ENCODE measurements around the gene HSD17B2.
"Not testable (repeated sequence)": the region's sequence is repeated elsewhere in the genome, so short reads cannot be mapped to it uniquely, and the experiment has no call there.

The HSD17B2 gene

GRCh38 chr16:82006036-82006435 lies 29.0 kb upstream of the HSD17B2 start:
- no peak for DNase-seq (ENCODE audit: extremely low spot score)
- CTCF ChIA-PET = no interaction called here
- no peak for TF ChIP-seq LEF1 (IDR thresholded peaks at IDR 0.05; ENCODE audit: borderline replicate concordance)
- TF ChIP-seq HDGF (IDR thresholded peaks at IDR 0.05; ENCODE audit: borderline replicate concordance) = no peak
- TF ChIP-seq TARDBP (IDR thresholded peaks at IDR 0.05) = no peak
- TF ChIP-seq FOXA1 (IDR thresholded peaks at IDR 0.05) = no peak
- TF ChIP-seq SUZ12 (IDR thresholded peaks at IDR 0.05) = no peak
- TF ChIP-seq FOXK2 (IDR thresholded peaks at IDR 0.05) = no peak
- TF ChIP-seq CTBP1 (IDR thresholded peaks at IDR 0.05; ENCODE audit: borderline replicate concordance) = no peak
- no peak for TF ChIP-seq ZNF384 (IDR thresholded peaks at IDR 0.05)
- no peak for TF ChIP-seq ARNT (IDR thresholded peaks at IDR 0.05)
- TF ChIP-seq BHLHE40 (IDR thresholded peaks at IDR 0.05; ENCODE audit: borderline replicate concordance) = no peak
- no peak for TF ChIP-seq L3MBTL2 (conservative IDR thresholded peaks at IDR 0.05)
- TF ChIP-seq SP1 (IDR thresholded peaks at IDR 0.05) = no peak
- TF ChIP-seq, protein P1, sequence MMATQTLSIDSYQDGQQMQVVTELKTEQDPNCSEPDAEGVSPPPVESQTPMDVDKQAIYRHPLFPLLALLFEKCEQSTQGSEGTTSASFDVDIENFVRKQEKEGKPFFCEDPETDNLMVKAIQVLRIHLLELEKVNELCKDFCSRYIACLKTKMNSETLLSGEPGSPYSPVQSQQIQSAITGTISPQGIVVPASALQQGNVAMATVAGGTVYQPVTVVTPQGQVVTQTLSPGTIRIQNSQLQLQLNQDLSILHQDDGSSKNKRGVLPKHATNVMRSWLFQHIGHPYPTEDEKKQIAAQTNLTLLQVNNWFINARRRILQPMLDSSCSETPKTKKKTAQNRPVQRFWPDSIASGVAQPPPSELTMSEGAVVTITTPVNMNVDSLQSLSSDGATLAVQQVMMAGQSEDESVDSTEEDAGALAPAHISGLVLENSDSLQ (IDR thresholded peaks at IDR 0.05) = no peak
- TF ChIP-seq NFRKB (IDR thresholded peaks at IDR 0.05) = no peak
- POLR2A ChIA-PET = no interaction called here

- TF ChIP-seq L3MBTL2 (conservative IDR thresholded peaks at IDR 0.05) (no peak), ZNF384 (IDR thresholded peaks at IDR 0.05) (no peak), ELF4 (IDR thresholded peaks at IDR 0.05) (no peak), TARDBP (IDR thresholded peaks at IDR 0.05) (no peak), LEF1 (IDR thresholded peaks at IDR 0.05; ENCODE audit: borderline replicate concordance) (no peak)
- ChIA-PET CTCF (interaction anchor here (1.1 kb wide), 1 partner anchor 223 kb away, joined by 3 read pairs; no protein-coding TSS in a partner anchor), POLR2A (no interaction called here)
- no peak for DNase-seq (ENCODE audit: extremely low spot score)
Observed at GRCh38 chr16:82007189-82007588, 27.9 kb upstream of the HSD17B2 start.

GRCh38 chr16:82008957-82009592 lies 26.0 kb upstream of the HSD17B2 start:
- DNase-seq (ENCODE audit: extremely low spot score) = no peak
- POLR2A ChIA-PET = no interaction called here

DNA sequence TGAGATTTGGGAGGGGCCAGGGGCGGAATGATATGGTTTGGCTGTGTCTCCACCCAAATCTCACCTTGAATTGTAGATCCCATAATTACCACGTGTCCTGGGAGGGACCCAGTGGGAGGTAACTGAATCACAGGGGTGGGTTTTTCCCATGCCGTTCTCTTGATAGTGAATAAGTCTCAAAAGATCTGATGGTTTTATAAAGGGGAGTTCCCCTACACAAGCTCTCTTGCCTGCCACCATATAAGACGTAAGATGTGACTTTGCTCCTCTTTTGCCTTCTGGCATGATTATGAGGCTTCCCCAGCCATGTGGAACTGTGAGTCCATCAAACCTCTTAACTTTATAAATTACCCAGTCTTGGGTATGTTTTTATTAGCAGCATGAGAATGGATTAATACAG lies 25.3 kb upstream of the HSD17B2 start:
- CTCF ChIA-PET, POLR2A ChIA-PET: not testable (repeated sequence)

More at GRCh38 chr16:82008957-82009592, 26.0 kb upstream of the HSD17B2 start:
- CTCF ChIA-PET = no interaction called here
- no peak for TF ChIP-seq ARNT (IDR thresholded peaks at IDR 0.05)
- no peak for TF ChIP-seq FOXA1 (IDR thresholded peaks at IDR 0.05)
- no peak for TF ChIP-seq FOXK2 (IDR thresholded peaks at IDR 0.05)
- no peak for TF ChIP-seq ZNF384 (IDR thresholded peaks at IDR 0.05)
- TF ChIP-seq HDGF (IDR thresholded peaks at IDR 0.05; ENCODE audit: borderline replicate concordance) = no peak
- TF ChIP-seq L3MBTL2 (conservative IDR thresholded peaks at IDR 0.05) = no peak
- TF ChIP-seq, protein P1 (IDR thresholded peaks at IDR 0.05) = no peak

GRCh38 chr16:82010649-82011048 lies 24.4 kb upstream of the HSD17B2 start:
- POLR2A ChIA-PET = no interaction called here
- CTCF ChIA-PET = no interaction called here
- DNase-seq (ENCODE audit: extremely low spot score) = no peak
- TF ChIP-seq SP1 (IDR thresholded peaks at IDR 0.05) = no peak
- TF ChIP-seq FOXK2 (IDR thresholded peaks at IDR 0.05) = no peak
- no peak for TF ChIP-seq NFRKB (IDR thresholded peaks at IDR 0.05)
- TF ChIP-seq, protein P1 (IDR thresholded peaks at IDR 0.05) = no peak
- no peak for TF ChIP-seq TARDBP (IDR thresholded peaks at IDR 0.05)
- no peak for TF ChIP-seq SUZ12 (IDR thresholded peaks at IDR 0.05)
- TF ChIP-seq CTBP1 (IDR thresholded peaks at IDR 0.05; ENCODE audit: borderline replicate concordance) = no peak
- no peak for TF ChIP-seq FOXM1 (IDR thresholded peaks at IDR 0.05; ENCODE audit: borderline replicate concordance)
- no peak for TF ChIP-seq FOXA1 (IDR thresholded peaks at IDR 0.05)
- no peak for TF ChIP-seq LEF1 (IDR thresholded peaks at IDR 0.05; ENCODE audit: borderline replicate concordance)
- no peak for TF ChIP-seq ZNF384 (IDR thresholded peaks at IDR 0.05)
- TF ChIP-seq BHLHE40 (IDR thresholded peaks at IDR 0.05; ENCODE audit: borderline replicate concordance) = no peak
- no peak for TF ChIP-seq ELF4 (IDR thresholded peaks at IDR 0.05)
- no peak for TF ChIP-seq ARNT (IDR thresholded peaks at IDR 0.05)
- TF ChIP-seq HDGF (IDR thresholded peaks at IDR 0.05; ENCODE audit: borderline replicate concordance) = no peak
- TF ChIP-seq L3MBTL2 (conservative IDR thresholded peaks at IDR 0.05) = no peak

More for the DNA sequence above, 25.3 kb upstream of the HSD17B2 start:
- not testable (repeated sequence) for DNase-seq (ENCODE audit: extremely low spot score)

DNA sequence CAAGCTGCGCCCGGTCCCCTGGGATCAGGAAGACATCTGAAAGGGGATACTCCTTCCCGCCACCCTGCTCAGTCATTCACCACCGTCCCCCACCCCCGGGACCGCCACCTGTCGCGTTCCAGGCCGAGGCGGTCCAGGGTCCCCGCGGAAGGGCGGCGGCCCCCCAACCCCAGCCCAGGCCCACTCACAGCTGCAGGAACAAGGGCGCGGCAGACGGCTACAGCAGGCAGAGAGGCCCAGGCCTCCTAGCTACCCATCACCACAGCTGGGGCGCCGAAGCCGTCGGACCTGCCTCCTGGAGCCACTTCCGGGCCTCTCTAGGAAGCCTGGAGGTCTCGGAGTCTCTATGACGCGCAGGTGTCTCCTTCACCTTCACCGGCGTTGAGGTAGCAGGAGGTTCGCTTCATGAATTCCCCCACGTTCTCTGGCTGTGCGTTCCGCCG lies 23.8 kb upstream of the HSD17B2 start, which contains the start of gene SDR42E1:
Gene SDR42E1, minus strand, starts transcription at position 272 of the 443 bp plus-strand sequence. CDS start 10,612 bp downstream, outside the sequence.
- TF ChIP-seq HDGF (IDR thresholded peaks at IDR 0.05; ENCODE audit: borderline replicate concordance) (no peak), CTBP1 (IDR thresholded peaks at IDR 0.05; ENCODE audit: borderline replicate concordance) (no peak), NFRKB (IDR thresholded peaks at IDR 0.05) (no peak), LEF1 (IDR thresholded peaks at IDR 0.05; ENCODE audit: borderline replicate concordance) (no peak), L3MBTL2 (conservative IDR thresholded peaks at IDR 0.05) (no peak), ZNF384 (IDR thresholded peaks at IDR 0.05) (no peak)
- ChIA-PET CTCF (no interaction called here), POLR2A (no interaction called here)
- DNase-seq (ENCODE audit: extremely low spot score) = no peak

GRCh38 chr16:82013139-82013538 lies 21.9 kb upstream of the HSD17B2 start:
- TF ChIP-seq FOXK2 (IDR thresholded peaks at IDR 0.05) = no peak
- TF ChIP-seq, protein P1 (IDR thresholded peaks at IDR 0.05) = no peak
- ChIA-PET CTCF (no interaction called here), POLR2A (no interaction called here)
- no peak for DNase-seq (ENCODE audit: extremely low spot score)
